HG03103 (cell line): ENCODE data around the gene TJP1.
"Not testable (repeated sequence)": the region's sequence is repeated elsewhere in the genome, so short reads cannot be mapped to it uniquely, and the experiment has no call there.

Experiments
- ATAC-seq: cut with Tn5 transposase; IDR thresholded peaks from one replicate; pipeline ENCODE4 v1.9.1; 2021; ENCODE audit warnings: low read depth; ENCODE audit not compliant: unreplicated experiment

TJP1 gene

DNA sequence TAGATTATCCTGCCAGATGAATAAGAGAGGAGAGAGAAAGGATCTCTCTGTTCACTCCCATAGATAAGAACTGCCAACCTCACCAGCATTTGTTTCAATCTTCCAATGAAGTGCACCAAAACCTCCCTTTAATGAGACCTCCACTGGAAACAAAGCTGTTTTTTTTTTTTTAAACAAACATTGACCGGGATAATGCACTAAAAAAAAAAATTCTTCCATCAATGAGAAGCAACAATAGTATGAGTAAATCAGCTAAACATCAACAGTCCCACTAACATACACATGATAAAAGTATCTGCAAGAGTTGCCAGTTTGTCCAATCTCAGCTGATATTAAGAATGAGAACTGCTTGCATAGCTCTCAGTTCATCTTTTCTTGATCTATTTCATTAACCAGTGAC is 19.9 kb downstream of the TJP1 start:
- no peak for ATAC-seq

DNA sequence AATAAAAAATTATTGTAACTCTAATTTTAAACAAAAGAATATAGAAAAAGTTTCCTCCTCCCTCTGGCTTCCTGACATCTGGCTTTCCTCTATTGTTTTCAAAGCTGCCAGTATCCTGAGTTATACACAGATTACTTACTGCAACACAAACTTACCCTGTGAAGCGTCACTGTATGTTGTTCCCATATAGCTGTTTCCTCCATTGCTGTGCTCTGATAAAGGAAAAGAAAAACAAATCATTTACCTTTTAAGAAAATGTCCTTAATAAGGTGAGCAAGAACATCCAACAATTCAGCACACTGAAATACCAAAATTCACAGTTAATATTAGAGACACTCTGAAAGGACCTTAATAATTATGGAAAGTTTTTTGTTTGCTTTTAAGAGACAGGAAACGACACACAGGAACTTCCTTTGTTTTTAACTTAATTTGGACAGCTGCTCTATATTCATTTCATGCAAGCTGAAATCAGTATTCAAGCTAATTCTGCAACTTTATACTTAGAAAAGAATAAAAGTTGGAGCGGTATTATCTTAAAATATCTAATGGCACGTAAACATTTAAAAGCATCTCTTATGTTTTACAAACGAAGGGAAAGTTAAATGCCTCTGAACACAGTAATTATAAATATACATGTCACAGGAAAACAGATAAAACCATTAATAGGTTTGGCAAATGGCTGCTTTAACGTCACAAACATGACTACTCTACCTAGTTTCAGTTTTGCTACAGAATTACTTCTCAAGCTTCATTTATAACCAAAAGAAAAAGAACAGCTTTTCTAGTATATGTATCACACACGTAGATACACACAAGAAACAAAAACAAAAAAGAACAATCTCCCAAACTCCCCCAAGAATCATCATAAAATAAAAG is 21.5 kb downstream of the TJP1 start:
- ATAC-seq, result no peak

DNA sequence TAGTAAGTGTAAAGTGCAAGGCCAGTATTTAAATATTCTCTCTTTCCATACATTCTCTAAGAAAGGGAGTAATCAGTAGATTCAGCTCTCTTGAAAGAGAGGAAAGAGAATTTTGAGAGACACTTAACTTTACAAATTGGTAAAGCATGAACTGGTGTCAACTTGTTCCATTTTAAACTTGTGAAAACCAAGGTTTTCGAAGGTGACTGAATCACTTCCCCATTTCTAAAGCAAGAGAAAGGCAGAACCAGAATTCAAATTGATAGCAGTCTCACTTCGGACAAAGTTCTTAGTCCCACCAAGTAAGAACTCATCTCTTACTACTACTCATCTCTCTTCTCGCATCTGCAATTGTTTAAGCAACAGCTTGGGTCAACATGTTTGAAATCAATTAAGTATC is 22.4 kb downstream of the TJP1 start:
- ATAC-seq, result no peak

DNA sequence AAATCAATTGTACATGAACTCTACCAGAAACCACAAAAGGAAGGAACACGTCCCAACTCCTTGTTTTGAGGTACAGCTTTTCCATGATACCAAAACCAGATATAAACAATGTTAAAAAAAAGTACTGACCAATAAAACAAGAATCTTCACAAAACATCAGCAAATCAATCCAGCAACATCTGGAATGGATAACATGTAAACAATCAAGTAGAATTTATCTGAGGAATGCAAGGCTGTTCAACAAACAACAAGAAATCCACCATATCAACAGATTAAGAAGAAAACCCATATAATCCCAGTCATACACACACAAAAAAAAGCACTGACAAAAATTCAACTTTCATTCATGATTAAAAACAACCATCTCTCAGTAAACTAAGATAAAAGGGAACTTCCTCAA is 26.7 kb downstream of the TJP1 start:
- no peak for ATAC-seq

DNA sequence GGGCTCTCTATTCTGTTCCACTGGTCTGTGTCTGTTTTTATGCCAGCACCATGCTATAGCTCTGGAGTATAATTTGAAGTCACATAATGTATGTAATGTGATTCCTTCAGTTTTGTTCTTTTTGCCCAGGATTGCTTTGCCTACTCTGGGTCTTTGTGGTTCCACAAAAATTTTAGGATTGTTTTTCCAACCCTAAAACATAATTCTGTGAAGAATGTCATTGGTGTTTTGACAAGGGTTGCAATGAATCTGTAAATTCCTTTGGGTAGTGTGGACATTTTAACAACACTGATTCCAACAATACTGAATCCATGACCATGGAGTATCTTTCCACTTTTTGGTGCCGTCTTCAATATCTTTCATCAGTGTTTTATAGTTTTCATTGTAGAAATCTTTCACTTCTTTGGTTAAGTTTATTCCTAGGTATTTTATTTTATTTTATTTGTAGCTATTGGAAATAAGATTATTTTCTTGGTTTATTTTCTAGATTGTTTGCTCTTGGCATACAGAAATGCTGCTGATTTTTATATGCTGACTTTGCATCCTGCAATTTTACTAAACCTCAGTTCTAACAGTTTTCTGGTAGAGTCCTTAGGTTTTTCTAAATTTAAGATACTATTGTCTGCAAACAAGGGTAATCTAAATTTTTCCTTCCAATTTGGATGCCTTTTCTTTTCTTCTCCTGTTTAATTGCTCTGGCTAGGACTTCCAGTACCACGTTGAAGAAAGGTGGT is 29.7 kb downstream of the TJP1 start:
- no peak for ATAC-seq

DNA sequence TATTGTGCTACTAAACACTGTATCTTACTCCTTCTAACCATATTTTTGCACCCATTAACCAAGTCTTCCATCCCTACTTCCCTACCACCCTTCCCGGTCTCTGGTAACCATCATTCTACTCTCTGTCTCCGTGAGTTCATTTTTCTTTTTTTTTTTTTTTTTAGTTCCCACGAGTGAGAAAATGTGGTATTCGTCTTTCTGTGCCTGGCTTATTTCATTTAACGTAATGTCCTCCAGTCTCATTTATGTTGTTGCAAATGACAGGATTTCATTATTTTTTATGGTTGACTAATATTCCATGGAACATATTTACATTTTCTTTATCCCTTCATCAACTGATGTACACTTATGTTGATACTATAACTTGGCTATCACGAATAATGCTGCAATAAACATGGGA is 31.7 kb downstream of the TJP1 start:
- ATAC-seq, result no peak

DNA sequence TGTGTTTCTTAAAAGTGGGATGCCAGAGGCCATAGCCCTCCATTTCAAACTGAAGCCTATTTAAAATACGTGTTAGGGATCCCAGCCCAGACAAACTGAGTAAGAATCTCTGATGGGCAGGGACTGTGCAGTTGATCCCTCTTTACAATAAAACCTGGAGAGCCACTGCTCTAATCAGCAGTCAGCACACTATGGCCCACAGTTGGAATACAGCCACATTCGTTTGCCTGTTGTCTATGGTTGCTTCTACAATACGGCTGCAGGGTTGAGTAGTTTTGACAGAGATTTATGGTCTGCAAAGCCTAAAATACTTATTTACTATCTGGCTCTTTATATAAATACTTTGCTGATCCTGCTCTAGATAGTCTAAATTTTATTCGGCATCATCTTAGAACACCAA is 32.4 kb downstream of the TJP1 start:
- ATAC-seq, result no peak

DNA sequence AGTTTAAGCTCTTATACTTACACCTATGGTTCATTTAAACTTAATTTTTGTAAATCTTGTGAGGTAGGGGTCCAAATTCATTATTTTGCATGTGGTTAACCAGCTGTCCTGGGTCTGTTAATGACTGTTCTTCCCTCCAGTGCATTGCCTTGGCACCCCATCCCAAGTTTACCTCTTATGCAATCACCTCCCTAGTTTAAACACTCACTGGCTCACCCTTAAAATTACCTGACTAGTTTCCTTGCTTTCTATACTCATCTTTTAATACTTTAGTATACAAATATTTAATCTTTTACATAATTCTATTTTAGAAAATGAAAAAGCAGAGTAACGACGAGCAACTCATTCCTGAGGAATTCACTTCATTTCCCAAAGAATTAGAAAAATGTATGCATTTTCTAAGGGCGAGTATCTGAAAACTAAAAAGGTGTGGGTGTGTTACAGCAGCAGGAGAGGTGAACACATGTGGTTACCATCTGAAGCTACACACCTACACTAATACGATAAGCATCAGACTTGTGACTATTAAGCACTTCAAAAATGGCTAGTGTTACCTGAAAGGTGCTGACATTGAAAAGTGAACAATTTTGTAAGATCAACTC is 33.7 kb downstream of the TJP1 start:
- ATAC-seq, result no peak

DNA sequence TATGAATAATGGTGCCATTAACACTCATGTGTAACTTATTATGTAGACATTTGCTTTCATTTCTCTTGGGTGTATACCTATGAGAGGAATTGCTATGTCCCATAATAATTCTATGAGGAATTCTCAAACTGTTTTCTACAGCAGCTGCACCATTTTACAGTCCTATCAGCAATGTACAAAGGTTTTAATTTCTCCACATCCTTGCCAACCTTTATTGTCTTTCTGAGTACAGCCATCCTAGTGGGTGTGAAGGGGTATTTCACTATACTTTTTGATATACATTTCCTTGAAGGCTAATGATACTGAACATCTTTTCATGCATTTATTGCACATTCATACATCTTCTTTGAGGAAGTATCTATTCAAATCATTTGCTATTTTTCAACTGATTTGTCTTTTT is 34.5 kb downstream of the TJP1 start:
- ATAC-seq, result no peak

DNA sequence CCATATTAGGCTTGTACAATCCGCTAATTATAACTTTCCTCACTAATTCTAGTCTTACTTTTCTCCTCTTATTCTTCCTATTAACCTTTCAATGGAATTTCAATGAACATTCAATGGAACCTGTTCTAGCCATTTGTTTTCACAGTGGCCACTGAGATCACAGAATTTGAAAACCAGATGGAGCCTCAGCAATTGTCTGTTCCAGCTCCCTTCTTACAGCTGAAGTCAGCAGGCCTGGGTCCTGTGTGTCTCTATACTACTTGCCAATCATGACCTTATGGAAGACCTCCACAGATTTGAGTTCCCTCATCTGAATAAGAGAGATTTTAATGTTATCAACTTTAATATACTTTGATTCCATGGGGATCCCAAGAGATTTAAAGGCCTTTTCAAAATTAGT is 36.6 kb downstream of the TJP1 start:
- ATAC-seq, result no peak

DNA sequence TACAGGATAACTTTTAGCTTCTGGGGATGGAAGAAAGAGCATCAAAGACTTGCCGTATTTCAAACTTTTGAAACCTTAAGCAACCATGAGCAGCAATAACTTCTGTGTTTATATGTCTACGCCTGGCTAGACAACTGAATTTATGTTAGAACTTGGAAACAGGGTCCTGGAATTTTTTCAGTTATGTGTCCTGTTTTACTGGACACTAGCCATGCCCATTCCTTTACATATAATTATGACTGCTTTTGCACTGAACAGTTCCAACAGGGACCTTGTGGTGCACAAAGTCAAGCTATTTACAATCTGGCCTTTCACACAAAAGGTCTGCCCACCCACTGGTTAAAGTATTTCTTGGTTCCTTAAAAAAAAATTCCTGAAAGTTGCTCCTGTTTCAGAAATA is 37.1 kb downstream of the TJP1 start:
- no peak for ATAC-seq

DNA sequence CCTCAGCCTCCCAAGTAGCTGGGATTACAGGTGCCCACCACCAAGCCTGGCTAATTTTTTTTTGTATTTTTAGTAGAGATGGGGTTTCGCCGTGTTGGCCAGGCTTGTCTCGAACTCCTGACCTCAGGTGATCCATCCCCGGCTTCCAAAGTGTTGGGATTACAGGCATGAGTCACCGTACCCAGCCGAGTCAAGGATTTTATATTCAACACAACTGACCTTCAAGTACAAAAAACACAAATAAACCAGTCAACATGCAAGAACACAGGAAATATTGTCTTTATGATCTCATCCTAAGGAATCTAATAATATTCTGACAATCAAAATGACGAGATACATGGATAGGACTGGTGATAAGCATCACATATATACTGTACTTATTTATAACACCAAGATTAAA is 37.9 kb downstream of the TJP1 start:
- no peak for ATAC-seq

DNA sequence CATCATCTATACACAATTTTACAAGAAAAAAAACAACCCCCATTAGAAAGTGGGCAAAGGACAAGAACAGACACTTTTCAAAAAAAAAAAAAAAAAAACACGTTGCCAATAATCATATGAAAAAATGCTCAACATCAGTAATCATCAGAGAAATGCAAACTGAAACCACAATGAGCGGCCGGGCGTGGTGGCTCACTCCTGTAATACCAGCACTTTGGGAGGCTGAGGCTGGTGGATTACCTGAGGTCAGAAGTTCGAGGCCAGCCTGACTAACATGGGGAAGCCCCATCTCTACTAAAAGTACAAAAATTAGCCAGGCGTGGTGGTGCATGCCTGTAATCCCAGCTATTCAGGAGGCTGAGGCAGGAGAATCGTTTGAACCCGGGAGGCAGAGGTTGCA is 39.5 kb downstream of the TJP1 start:
- not testable (repeated sequence) for ATAC-seq

DNA sequence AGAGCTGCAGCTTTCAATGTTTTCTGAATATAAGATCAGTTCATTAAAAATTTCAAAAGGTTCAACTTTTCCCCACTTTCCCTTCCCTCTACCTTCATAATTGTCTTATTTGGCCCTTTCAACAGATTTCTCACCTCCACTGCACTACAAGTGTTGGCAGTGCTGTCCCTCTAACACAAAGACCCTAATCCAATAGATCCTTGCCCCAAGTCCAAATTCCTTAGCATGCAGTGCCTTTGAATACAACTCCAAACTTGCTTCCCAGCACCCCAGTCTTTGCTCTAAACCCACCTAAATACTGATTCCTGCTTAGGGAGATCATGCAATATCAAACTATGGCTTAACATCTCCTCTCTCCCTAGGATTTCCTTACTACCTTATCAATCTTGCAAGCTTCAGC is 43.9 kb downstream of the TJP1 start:
- ATAC-seq, result no peak

DNA sequence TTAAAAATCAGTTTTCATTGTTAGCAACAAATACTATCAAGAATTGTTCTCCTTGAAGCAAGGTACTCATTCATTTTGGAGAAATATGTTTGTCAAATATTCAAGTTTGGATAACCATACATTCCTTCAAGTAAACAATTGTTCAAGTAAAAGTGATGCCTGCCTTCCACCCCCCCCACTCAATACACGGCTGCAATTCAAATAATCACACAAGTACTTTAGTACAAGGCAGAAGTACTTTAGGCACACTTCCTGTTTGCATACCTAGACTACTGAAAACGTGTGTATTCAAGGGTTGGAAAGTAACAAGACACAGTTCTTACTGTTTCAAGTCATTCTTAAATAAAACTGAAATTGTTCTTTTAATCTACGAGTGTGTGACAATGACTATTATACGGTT is 45.4 kb downstream of the TJP1 start:
- ATAC-seq, result no peak

DNA sequence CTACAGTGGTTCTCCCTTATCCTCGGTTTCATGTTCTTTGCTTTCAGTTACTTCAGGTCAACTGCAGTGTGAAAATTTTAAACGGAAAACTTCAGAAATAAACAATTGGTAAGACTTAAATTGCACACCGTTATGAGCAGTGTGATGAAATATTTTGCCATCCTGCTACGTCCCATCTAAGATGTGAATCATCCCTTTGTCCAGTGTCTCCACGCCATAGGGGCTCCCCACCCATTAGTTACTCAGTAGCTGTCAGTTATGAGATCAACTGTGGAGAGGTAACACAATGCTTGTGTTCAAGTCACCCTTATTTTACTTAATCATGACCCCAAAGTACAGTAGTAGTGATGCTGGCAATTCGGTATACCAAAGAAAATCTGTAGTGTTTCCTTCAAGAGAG is 47.4 kb downstream of the TJP1 start:
- ATAC-seq, result no peak

DNA sequence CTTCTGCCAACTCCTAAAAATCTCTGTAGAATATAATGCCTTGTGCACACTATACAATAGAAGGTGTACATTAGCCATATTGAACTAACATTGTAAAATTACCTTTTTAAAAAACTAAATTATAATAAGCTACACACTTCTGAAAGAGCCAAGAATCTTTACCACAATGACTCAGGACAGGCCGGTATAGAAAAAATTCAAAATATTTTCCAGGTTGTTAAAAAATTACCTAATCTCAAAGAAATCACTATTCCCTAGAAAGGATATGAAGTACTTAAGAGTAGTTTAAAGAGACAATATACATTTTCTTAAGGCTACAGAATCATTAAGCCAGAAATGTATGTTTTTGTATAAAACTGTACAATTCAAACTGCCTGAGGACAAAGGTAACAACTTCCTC is 48.5 kb downstream of the TJP1 start:
- no peak for ATAC-seq

DNA sequence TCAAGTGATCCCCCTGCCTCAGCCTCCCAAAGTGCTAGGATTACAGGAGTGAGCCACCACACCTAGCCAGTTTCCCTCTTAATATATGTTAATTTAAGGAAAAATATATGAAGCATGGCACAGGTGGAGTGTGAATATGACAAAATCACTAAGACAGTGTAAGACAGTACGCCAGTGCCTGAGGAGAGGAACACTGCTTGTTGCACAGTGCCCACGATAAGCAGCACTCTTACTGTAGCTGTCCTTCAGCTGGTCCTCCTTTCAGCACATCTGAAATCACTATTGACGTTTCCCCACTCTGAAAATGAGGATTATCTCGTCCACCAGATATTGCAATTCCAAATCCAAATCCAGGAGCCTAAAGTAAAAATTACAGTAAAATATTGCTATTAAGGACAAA is 49.3 kb downstream of the TJP1 start:
- no peak for ATAC-seq

DNA sequence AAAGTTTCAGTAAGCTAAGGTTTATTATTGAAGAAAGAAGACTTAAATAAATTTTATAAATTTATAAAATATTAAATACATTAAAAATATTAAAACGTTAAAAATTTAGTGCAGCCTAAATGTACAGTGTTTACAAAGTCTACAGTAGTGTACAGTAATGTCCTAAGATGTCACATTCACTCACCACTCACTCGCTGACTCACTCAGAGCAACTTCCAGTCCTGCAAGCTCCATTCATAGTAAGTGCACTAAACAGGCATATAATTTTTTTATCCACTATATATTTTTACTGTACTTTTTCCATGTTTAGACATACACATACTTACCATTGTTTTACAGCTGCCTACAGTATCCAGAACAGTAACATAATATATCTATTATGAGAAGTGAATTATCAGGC is 51.5 kb downstream of the TJP1 start:
- ATAC-seq, result no peak

DNA sequence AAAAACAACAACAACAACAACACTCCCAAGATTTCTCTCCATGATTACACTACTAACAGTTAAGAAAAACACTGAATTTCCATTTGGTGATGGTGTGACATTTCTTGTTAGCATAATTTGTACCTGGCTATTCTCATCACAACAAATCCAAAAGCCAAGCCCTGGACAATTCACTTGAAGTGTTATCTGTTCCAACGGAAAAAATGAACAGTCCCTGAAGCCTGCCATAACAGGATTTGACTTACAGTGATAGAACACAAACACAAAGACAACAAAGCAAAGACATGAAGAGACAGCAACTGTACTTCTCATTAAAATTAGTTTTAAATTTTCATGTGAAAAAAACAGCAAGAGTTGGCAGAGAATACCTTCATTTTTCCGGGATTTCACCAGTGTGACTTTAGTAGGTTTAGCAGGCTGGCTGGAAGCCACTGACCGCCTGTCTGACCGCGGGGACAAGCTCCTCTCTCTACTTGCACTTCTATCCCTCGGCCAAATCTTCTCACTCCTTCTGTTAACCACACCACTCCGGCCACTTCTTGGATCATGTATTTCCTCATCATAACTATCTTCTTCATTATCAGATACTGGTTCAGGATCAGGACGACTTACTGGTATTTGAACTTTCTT is 56.3 kb downstream of the TJP1 start:
- ATAC-seq, result no peak

DNA sequence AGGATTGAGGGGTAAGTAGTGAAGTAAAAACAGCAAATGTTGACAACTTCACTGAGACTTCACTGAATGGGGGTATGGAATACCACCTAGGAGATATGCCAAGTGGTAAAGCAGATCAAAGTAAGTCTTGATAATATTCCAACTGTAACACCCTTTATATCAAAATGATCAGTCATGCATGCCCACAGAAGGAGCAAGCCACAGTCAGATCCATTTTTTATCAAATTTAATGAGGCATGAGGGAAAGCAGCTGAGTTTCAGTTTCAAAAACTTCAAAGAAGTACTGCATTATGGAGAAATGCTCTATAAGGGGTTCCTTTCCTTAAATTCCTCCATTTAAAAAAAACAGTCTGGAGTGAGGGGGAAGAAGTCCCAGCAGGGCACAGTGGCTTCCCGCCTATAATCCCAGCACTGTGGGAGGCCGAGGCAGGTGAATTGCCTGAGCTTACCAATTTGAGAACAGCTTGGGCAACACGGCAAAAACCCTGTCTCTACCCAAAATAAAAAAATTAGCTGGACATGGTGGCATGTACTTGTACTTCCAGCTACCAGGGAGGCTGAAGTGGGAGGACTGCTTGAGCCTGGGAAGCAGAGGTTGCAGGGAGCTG is 56.9 kb downstream of the TJP1 start:
- no peak for ATAC-seq
